HG03442 (cell line): ENCODE data around the gene TRIP6.
"Not testable (repeated sequence)": the region's sequence is repeated elsewhere in the genome, so short reads cannot be mapped to it uniquely, and the experiment has no call there.

Source experiments
- ATAC-seq: cut with Tn5 transposase; IDR thresholded peaks from one replicate; pipeline ENCODE4 v1.9.1; 2021; ENCODE audit warnings: mild to moderate bottlenecking, moderate library complexity; ENCODE audit not compliant: unreplicated experiment

Gene TRIP6

DNA sequence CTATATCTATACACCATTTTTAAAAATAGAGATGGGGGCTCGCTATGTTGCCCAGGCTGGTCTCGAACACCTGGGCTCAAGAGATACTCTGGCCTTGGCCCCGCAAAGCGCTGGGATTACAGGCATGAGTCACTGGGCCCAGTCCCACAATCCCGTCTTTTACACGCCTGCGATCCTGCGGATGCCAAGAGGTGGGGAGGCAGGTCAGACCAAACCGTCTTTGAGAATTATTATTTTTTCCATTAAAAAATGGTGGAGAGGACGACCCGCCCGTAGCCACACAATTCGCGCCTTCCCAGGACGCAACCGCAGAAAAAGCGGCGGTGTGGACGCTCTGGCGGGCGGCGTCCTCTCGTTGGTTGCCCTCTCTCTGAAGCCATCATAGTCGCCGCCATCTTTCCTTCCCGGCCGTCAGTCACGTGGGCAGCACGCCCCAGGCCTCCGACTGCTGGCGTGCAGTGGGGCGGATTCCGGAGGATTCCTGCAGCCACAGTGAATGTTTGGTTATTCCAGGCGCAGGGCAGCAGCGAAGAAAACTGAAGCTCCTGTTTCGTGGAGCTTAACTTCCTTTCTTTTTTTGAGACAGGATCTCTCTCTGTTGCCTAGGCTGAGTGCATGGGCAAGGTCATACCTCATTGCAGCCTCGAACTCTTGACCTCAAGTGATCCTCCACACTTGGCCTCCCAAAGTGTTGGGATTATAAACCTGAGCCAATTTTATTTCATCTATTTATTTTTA is 29.9 kb upstream of the TRIP6 start:
- ATAC-seq: peak; percentile 82

- no peak for ATAC-seq
Observed at GRCh38 chr7:100839361-100839760, 27.8 kb upstream of the TRIP6 start.

GRCh38 chr7:100840470-100841100 is 26.6 kb upstream of the TRIP6 start:
- ATAC-seq: no peak

DNA sequence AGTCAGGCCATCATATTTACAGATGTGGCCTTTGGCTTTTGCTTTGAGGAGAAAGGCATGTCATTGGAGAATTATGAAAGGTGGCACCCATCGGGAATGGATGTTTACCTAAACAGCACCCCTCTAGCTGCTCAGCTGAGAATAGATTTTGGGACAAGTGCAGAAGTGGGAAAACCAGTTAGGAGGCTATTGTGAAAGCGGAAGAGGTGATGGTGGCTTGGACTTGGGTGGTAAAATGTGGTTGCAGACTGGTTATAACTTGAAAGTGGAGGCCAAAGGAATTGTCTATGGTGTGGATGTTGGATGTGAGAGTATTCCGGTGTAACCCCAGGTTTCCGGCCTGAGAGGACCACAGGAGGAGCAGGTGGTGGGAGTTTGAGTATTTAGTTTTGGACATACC is 19.8 kb upstream of the TRIP6 start:
- no peak for ATAC-seq

- ATAC-seq: peak; percentile 78
Observed at GRCh38 chr7:100852048-100852872, 14.9 kb upstream of the TRIP6 start, which contains the start of gene SLC12A9. SLC12A9 (plus strand) TSS chr7:100852713; CDS start chr7:100854198, 1,485 bp downstream.

GRCh38 chr7:100854146-100854895 is 12.9 kb upstream of the TRIP6 start:
- no peak for ATAC-seq

GRCh38 chr7:100854899-100855298 is 12.3 kb upstream of the TRIP6 start:
- not testable (repeated sequence) for ATAC-seq

GRCh38 chr7:100855515-100855914 is 11.7 kb upstream of the TRIP6 start:
- no peak for ATAC-seq

- no peak for ATAC-seq
Observed at GRCh38 chr7:100856871-100857282, 10.3 kb upstream of the TRIP6 start.

GRCh38 chr7:100859856-100860255 is 7.3 kb upstream of the TRIP6 start:
- no peak for ATAC-seq

DNA sequence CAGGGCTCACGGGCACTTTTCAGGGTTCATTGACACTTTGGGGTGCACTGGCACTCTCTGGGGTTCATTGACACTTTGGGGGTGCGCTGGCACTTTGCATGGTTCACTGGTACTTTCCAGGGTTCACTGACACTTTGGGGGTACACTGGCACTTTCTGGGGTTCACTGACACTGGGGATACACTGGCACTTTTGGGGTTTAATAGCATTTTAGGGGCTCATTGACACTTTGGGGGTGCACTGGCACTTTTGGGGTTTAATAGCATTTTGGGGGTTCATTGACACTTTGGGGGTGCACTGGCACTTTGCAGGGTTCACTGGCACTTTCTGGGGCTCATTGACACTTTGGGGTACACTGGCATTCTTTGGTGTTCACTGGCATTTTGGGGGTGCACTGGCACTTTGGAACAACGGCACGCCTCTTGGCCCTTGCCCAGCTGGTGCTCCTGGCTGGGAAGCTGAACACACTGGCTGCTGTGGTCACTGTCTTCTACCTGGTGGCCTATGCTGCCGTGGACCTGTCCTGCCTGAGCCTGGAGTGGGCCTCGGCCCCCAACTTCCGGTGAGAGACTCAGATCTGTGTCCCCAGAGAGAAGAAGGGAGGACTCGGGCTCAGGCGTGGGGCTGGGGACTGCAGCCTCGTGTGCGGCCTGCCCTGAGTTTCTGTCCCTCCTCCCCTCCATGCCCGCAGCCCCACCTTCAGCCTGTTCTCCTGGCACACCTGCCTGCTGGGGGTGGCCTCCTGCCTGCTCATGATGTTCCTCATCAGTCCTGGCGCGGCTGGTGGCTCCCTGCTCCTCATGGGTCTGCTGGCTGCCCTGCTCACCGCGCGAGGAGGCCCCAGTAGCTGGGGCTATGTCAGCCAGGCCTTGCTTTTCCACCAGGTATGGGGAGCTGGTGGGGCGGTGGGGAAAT is 6.2 kb upstream of the TRIP6 start:
- no peak for ATAC-seq

GRCh38 chr7:100861616-100861985 is 5.6 kb upstream of the TRIP6 start:
- no peak for ATAC-seq

- ATAC-seq: no peak
Observed at GRCh38 chr7:100863406-100863950, 3.7 kb upstream of the TRIP6 start.

- no peak for ATAC-seq
Observed at GRCh38 chr7:100864263-100864845, 2.8 kb upstream of the TRIP6 start.

DNA sequence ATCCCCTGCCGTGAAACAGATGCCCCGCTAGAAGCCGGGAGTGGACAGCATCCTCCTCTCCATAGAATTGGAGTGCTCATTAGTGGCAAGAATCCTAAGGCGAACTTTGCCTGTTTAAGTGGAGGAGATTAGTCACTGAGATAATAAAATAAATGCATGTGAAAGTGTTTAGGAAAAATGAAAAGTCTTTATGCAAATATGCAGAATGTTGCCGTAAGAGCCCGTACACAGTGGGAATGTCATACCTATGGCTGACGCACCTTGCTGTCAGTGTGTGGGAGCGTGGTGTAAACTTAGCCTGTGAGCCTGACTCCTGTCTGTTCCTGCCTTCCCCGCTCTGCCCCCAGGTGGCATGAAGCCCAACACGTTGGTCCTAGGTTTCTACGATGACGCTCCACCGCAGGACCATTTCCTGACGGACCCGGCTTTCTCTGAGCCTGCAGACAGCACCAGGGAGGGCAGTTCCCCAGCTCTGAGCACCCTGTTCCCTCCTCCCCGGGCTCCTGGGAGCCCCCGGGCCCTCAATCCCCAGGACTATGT is 1.7 kb upstream of the TRIP6 start:
- no peak for ATAC-seq

DNA sequence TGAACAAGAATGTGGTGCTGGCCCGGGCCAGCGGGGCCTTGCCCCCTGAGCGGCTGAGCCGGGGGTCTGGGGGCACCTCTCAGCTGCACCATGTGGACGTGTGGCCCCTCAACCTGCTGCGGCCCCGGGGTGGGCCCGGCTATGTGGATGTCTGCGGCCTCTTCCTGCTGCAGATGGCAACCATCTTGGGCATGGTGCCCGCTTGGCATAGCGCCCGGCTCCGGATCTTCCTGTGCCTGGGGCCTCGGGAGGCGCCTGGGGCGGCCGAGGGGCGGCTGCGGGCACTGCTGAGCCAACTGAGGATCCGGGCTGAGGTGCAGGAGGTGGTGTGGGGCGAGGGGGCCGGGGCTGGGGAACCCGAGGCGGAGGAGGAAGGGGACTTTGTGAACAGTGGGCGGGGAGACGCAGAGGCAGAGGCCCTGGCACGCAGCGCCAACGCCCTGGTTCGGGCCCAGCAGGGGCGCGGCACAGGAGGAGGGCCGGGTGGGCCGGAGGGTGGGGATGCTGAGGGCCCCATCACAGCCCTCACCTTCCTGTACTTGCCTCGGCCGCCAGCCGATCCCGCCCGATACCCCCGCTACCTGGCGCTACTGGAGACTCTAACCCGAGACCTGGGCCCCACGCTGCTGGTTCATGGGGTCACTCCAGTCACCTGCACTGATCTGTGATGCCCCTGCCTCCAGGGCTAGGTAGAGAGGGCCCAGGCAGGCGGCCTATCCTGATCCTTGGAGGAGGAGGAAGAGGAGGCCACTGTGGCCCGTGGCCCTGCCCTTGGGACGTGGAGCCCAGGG is 1.1 kb upstream of the TRIP6 start:
- no peak for ATAC-seq

DNA sequence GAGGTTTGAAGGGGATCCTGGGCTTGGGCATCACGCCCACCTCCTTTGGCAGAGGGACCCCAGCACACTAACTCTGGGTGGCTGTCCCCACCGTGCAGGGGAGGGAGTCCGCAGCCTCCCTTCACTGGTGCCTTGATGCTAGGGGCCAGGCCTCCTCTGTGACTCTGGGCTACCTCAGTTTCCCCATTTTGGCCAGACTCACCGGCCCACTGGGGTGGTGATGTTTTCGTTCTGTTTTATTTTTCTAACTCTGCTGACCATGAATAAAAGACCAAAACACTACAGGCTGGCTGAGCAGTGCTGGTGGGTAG is 503 bp upstream of the TRIP6 start:
- ATAC-seq: no peak

DNA sequence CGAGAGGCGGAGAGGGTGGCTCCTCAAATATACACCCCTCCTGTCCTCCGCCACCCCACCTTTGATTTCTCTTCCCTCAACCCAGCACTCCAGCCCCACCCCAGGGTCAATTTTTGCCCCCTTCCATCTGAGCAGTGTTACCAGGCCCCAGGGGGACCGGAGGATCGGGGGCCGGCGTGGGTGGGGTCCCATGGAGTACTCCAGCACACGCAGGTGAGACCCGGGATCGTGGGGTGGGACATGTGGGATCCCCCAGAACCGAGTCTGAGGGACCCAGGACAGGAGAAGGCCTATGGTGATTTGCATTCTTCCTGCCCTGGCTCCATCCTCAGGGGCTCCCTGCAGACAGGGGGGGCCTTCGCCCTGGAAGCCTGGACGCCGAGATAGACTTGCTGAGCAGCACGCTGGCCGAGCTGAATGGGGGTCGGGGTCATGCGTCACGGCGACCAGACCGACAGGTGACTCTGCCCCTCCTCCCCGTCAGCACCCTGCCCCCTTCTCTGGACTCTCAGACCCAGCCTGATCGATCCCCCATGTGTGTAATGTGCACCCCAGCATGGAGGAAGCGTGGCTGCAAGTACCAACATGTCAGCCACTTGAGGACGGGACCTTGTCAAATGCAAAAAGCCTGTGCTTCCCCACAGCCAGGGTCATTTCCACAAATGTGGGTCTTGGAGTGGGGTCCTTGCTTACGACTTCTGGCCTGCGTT is 744 bp downstream of the TRIP6 start:
- ATAC-seq: peak; percentile 10
